Measurements from ENCODE around the gene KRTAP5-2.
"Not testable (repeated sequence)": the region's sequence is repeated elsewhere in the genome, so short reads cannot be mapped to it uniquely, and the experiment has no call there.

KRTAP5-2 gene

DNA sequence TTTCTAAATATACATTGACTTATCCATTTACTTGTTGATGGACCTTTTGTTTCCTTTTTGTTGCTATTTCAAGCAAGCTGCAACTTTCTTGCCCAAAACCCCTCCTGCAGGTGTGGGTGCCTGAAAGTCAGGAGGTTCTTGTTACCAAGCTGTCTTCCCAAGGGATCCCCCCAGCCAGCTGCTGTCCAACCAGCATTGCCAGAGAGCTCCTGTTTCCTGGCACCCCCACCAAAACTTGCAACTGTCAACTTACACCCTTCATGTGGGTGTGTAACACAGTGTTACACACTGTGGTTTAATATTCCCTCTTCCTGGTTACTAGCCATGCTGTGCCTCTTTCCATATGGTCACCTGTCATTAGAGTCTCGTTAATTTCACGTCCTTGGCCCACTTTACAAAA is 11.4 kb downstream of the KRTAP5-2 start:
- no peak for DNase-seq

DNA sequence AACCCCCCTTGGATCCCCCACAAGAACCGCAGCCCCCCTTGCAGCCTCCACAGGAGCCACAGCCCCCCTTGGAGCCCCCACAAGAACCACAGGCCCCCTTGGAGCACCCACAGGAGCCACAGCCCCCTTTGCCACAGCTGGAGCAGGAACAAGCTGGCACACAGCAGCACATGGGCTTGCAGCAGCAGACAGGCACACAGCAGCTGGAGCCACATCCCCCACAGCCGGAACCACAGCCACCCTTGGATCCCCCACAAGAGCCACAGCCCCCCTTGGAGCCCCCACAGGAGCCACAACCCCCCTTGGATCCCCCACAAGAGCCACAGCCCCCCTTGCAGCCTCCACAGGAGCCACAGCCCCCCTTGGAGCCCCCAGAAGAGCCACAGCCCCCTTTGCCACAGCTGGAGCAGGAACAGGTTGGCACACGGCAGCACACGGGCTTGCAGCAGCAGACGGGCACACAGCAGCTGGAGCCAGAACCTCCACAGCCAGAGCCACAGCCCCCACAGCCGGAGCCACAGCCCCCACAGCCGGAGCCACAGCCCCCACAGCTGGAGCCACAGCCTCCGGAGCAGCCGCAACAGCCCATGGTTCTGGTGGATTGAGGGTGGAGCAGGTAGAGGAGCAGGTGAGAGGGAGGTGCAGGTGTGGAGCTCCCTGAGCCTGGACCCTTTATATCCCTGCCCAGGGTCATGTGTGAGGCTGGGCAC is 13.3 kb downstream of the KRTAP5-2 start, which contains the start of gene KRTAP5-1:
Gene KRTAP5-1, minus strand, starts transcription at position 623 of the 710 bp plus-strand sequence. Its CDS starts 34 bp downstream, at position 589.
- not testable (repeated sequence) for DNase-seq

GRCh38 chr11:1582909-1583308 is 15.2 kb downstream of the KRTAP5-2 start:
- DNase-seq: not testable (repeated sequence)

DNA sequence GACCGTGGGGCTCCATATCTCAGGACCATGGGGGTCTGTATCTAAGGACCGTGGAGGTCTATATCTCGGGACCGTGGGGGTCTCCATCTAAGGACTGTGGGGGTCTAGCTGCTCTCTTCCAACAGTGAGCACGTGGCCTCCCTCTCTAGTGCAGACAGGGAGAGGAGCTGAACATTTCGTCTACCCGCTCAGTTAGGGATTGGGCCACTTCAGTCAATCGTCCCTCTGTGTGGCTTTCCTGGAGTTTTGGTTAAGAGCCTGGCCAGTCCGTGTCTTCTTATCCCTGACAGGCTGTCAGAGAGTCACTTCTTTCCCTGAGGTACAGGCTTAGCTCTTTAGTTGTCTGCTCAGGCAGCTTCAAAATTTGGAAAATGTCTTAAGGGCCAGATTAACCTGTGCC is 16.1 kb downstream of the KRTAP5-2 start:
- no peak for DNase-seq

DNA sequence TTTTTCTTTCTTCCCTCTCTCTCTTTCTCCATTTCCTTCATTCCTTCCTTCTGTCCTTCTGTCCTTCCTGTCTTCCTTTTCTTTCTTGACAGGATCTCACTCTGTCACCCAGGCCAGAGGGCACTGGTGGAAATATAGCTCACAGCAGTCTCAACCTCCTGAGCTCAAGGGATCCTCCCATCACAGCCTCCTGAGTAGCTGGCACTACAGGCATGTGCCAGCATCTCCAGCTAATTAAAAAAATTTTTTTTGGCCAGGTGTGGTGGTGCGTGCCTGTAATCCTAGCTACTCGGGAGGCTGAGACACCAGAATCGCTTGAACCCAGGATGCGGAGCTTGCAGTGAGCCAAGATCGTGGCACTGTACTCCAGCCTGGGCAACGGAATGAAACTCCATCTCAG is 21.3 kb downstream of the KRTAP5-2 start:
- DNase-seq: no peak

- DNase-seq: not testable (repeated sequence)
Measured at GRCh38 chr11:1575756-1576155, 22.3 kb downstream of the KRTAP5-2 start.

GRCh38 chr11:1574933-1575242 is 23.2 kb downstream of the KRTAP5-2 start:
- DNase-seq: no peak

GRCh38 chr11:1574238-1574932 is 23.7 kb downstream of the KRTAP5-2 start:
- DNase-seq: no peak

DNA sequence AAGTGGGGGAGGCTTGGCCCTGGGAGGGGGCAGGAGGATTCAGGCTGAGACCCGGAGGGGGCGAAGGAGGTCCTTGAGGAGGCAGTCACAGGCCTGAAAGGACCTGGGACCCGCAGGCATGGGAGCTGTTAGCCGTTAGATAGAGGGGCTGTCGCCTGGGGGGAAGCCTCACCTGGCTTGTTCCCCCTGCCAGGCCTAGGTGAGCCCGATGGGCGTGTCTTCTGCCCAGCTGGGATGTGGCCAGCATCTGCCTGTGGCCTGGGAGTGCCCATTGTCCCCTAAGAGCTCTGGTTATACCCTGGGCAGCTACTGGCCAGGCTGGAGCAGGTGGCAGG is 24.2 kb downstream of the KRTAP5-2 start:
- DNase-seq: no peak

- no peak for DNase-seq
Measured at GRCh38 chr11:1573077-1573902, 24.8 kb downstream of the KRTAP5-2 start.

- no peak for DNase-seq
Measured at GRCh38 chr11:1572197-1573076, 25.7 kb downstream of the KRTAP5-2 start, which contains the start of gene DUSP8. Gene DUSP8, minus strand, starts transcription at chr11:1572271. Its CDS starts 6,445 bp downstream, at chr11:1565826.

DNA sequence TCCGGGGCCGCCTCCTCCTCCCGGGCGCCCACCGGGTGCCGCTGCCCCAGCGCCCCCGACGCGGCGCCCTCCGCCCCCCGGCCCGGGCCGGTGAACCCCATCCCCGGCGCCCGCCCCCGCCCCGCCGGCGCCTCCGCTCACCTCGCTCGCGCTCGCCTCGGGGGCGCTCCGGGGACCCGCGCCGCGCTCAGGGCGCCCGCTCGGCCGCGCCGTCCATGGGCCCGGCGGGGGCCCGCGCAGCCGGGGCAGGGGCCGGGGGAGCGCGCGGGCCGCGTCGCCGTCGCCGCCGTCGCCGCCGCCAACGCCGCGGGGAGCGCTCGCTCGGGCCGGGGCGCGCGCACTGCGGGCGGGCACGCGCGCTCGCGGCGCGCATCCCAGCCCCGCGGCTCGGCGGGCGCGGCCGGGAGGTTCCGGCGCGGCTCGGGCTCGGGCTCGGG is 26.3 kb downstream of the KRTAP5-2 start:
- DNase-seq: no peak

- DNase-seq: no peak
Measured at GRCh38 chr11:1570896-1571759, 27.0 kb downstream of the KRTAP5-2 start.

DNA sequence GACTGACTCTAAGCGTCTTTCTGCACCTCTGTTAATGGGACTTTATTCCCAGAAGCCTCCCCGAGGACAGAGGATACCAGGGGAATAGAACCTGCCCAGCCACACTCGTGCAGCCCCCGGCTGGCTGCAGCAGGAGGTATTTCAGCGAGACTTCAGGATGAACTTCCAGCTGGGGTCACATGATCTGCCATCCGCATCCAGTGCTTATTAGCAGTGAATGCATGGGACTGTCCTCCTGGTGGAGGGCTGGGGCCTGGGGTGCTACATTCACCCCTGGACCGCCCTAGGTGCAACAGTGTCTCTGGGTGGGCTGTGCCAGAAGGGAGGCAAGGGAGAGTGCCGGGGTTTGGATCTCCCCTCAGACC is 27.6 kb downstream of the KRTAP5-2 start:
- no peak for DNase-seq

DNA sequence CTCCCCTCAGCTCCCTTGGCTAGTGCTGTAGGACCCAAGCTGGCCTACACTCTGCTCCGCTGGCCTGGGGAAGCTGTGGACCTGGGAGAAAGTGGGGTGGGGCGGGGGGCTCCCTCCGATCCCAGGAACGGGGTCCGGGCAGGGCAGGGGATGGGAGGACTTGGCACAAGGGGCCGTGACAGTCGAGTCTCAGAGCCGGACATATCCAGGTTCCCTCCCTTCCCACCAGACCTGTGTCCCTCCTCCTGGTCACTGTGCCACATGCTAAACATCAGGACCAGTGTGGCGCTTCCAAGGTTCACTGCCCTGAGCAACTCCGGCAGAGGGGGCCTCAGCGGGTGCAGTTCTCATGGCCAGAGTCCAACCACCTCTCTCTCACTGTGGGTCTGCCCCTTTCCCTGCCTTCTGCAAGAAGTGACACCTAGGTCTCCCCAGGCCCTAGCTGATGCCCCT is 28.1 kb downstream of the KRTAP5-2 start:
- DNase-seq: no peak

- DNase-seq: no peak
Measured at GRCh38 chr11:1569251-1569780, 28.8 kb downstream of the KRTAP5-2 start.

DNA sequence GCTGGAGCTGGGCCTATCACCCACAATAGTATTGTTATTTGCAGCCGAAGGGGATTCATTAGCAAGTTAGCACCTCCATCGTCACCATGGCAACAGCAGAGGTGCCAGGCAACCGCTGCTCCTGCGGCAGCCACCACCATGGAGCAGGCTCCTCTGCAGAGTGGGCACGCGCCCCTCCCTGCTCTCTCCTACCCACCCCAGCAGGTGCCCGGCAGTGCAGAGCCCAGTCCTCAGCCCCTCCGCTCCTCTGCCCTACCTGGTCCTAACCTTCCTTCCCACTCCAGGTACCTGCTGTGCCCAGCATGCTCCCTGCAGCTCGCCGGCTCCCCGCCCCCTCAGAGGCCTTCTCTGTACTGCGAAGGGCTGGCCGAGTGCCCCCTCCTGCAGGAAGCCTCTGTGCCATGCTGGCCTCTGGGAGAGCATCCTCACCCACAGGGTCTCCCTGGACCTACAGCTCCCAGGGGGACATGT is 29.6 kb downstream of the KRTAP5-2 start:
- DNase-seq: no peak

- no peak for DNase-seq
Measured at GRCh38 chr11:1567721-1568100, 30.4 kb downstream of the KRTAP5-2 start.

GRCh38 chr11:1567052-1567720 is 30.9 kb downstream of the KRTAP5-2 start:
- DNase-seq: no peak

GRCh38 chr11:1566381-1567051 is 31.6 kb downstream of the KRTAP5-2 start:
- DNase-seq: no peak
